AG10803 (cell line): Measurements from ENCODE around the gene SCML1.

ENCODE experiments used
- DNase-seq: peaks from one replicate; pipeline ENCODE4 v3.0.0; 2010; ENCODE audit warnings: low read depth
- H3K4me3 ChIP-seq: 2 replicates; pipeline ENCODE4 v1.5.1; 2011; ENCODE audit warnings: mild to moderate bottlenecking, low read length, control low read depth
- TF ChIP-seq, protein P1 (sequence below): conservative IDR thresholded peaks from 2 replicates; pipeline ENCODE4 v1.5.1; 2011; ENCODE audit warnings: mild to moderate bottlenecking, low read length, control low read depth, inconsistent platforms

The SCML1 gene

GRCh38 chrX:17738737-17739535 lies 1.6 kb downstream of the SCML1 start:
- peak overlapping the region; percentile 72 for H3K4me3 ChIP-seq
- DNase-seq: peak; percentile 45
- TF ChIP-seq, protein P1, sequence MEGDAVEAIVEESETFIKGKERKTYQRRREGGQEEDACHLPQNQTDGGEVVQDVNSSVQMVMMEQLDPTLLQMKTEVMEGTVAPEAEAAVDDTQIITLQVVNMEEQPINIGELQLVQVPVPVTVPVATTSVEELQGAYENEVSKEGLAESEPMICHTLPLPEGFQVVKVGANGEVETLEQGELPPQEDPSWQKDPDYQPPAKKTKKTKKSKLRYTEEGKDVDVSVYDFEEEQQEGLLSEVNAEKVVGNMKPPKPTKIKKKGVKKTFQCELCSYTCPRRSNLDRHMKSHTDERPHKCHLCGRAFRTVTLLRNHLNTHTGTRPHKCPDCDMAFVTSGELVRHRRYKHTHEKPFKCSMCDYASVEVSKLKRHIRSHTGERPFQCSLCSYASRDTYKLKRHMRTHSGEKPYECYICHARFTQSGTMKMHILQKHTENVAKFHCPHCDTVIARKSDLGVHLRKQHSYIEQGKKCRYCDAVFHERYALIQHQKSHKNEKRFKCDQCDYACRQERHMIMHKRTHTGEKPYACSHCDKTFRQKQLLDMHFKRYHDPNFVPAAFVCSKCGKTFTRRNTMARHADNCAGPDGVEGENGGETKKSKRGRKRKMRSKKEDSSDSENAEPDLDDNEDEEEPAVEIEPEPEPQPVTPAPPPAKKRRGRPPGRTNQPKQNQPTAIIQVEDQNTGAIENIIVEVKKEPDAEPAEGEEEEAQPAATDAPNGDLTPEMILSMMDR: no peak

DNA sequence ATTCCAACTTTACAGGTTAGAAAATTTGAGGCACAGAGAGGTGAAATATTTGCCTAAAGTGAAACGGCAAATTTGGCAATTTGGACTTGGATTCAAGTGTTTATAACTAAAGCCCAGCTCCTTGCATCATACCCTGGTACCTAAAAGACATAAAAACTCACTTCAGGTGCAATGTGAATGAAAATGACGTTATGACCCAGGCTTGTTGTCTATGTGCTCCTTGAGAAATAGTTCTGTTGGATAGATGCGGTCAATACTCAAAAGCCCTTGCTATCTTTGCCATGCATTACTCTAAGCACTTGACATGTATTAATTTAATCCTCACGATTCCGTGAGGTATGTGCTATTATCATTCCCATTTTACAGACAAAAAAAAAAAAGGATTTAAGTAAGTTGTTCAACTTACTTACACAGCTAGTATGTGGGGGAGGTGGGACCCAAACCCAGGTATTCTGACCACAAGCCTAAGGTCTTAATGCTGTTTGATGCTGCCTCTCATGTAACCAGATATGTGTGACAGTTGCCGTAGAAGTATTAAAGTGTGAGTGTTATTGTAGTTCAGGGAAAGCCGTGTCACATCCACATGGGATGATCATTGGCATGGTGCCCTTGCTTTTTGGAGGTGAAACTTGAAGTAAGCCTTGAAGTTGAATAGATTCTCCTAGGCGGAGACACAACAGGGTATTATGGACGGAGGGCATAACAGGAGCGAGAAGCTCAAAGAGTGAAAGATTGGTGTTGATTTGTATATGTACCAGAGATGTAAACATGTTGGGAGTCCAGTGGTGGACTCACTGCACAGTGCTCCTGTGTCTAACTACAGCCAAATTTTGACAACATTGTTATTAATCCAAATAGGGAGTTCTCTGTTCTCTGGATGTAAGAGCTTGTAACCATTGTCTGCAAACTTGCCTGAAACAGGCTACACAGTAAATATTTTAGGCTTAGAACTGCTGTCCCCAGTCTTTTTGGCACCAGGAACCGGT lies 3.1 kb downstream of the SCML1 start:
- no peak overlapping the region for H3K4me3 ChIP-seq
- no peak for DNase-seq
- TF ChIP-seq, protein P1: no peak

DNA sequence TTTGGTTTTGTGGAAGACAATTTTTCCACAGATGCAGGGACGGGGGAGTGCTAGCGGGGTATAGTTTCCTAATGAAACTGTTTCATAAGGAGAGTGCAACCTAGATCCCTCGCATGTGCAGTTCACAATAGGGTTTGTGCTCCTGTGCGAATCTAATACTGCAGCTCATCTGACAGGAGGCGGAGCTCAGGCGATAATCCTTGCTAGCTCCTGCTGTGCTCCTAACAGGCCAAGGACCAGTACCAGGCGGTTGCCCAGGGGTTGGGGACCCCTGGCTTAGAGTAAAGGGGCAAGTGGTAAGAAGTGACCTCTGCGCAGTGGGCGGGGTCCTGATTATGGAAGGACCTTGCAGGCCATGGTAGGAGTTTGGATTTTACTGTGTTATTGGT lies 3.8 kb downstream of the SCML1 start:
- DNase-seq: no peak
- TF ChIP-seq, protein P1: no peak
- no peak overlapping the region for H3K4me3 ChIP-seq

GRCh38 chrX:17743913-17744312 lies 6.6 kb downstream of the SCML1 start:
- H3K4me3 ChIP-seq: no peak overlapping the region
- TF ChIP-seq, protein P1: no peak
- no peak for DNase-seq

- TF ChIP-seq, protein P1: peak; percentile 36
- H3K4me3 ChIP-seq: no peak overlapping the region
- DNase-seq: no peak
Observed at GRCh38 chrX:17744896-17745523, 7.7 kb downstream of the SCML1 start.

DNA sequence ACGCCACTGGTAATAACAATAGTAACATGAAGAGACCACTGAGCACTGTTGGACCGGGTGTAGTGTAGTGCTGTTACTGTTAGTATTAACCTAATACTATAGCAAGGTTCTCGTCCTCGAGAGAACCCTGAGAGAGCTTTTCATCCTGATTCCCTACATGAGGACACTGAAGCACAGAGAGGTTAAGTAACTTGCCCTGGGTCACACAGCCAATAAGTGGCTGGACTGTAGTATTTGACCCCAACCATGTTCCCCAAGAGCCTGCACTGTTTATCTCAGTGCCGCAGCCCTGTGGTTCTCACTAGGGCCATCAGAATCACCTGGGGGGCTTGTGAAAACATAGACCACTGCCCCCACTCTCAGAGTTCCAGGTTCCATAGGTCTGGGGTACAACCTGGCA lies 10.4 kb downstream of the SCML1 start:
- no peak for DNase-seq
- no peak overlapping the region for H3K4me3 ChIP-seq
- TF ChIP-seq, protein P1: no peak
